NCI-H146 (cell line): ENCODE measurements around the gene LIPA.

ENCODE experiments used
- DNase-seq: peaks from one replicate; lab custom pipeline; 2025; lab: John Stamatoyannopoulos, UW

The LIPA gene

DNA sequence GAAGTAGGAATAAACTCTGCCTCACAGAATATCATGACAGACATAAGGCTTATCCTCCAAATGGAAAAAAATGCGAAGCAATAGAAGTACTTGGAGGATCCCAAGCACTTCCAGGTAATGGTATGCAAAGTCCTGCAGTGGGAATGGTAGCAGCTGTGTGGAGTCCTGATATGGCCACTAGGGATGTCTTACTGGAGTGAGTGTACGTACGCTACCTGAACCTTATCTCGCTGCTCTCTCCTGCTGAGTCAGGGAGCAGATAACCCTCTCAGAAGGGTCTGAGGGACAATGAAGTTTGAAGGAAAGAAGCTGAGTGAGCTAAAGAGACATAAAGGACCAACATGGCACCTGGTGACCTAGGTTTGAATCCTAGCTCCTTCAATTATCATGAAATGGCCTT lies 86.7 kb downstream of the LIPA start:
- DNase-seq, result no peak

DNA sequence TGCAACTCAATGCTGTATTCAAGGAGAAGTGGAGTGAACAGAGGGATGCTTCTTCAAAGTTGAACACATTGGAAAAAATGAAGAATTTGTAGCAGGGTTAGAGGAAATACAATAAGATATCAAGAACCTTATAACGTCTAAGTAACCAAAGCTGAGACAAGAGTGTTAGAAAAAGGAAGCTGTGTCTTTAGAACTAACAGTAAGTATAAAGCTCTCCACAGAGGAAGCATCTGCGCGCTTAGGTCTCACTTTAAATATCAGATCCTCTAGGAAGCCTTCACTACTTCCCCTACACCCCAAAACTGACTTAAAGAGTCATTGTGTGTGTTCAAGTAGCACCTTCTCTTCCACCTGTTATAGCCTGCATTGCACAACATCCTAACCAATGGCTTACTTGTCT lies 87.5 kb downstream of the LIPA start:
- DNase-seq, result no peak
